HG02571 (cell line): ENCODE data around the gene C19orf85.
"Not testable (repeated sequence)": the region's sequence is repeated elsewhere in the genome, so short reads cannot be mapped to it uniquely, and the experiment has no call there.

Experiments
- ATAC-seq: cut with Tn5 transposase; IDR thresholded peaks from one replicate; pipeline ENCODE4 v1.9.1; 2021; ENCODE audit warnings: mild to moderate bottlenecking, moderate library complexity; ENCODE audit not compliant: unreplicated experiment

C19orf85 gene

DNA sequence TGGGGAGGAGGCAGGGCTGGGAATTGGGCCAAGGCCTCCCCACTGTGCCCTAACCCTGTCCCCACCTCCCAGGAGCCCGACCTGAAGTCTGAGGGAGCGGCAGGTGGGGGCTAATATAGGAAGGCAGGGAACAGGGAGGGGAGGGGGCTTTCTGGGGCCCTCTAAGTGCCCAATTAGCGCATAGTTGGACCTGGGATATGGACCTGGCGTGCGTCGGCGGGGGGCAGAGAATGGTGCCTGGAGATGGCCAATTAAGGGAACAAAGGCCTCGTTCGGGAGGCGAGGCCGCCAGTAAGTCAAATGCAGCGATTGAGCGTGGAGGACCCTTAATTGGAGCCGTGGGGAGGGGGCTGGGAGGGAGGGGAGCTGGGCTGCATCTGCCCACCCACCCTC is at the start of gene C19orf85:
TSS of gene C19orf85 (minus strand) at position 90 of the 393 bp plus-strand sequence. CDS start 197 bp downstream, outside the sequence.
- ATAC-seq = no peak

DNA sequence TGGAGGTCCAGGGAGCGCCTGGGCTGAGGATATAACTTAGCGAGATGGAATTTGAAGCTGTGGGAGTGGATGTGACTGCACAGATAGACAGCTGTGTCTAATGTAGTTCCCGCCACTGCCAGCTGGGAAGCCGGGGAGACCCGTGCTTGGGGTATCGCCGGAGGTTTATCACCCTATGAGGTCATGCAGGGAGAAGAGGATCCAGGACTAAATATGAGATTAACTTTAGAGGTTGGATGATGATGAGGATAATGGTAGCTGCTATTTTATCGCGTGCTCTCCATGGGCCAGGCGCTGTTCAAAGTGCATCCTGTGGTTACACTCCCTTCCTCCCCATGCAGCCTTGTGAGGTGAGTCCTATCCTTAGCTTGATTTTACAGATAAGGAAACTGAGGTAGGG is 43.6 kb upstream of the C19orf85 start:
- no peak for ATAC-seq

- no peak for ATAC-seq
These were observed 40.4 kb upstream of the C19orf85 start for GRCh38 chr19:55504981-55505380.

DNA sequence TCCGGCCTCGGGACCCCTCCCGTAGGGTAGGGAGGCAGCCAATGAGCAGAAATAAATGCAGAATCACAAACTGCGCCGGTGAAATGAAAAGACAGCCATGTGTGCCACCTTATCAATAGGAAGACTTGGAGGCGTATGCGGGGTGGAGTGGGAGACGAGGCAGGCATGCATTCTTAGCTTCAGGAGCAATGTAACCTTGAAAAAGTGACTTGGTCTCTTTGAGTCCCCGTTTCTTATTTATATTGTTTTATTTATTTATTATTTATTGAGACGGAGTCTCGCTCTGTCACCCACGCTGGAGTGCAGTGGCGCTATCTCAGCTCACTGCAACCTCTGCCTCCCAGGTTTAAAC is 39.7 kb upstream of the C19orf85 start:
- ATAC-seq = no peak

- ATAC-seq = peak; percentile 91
These were observed 39.1 kb upstream of the C19orf85 start for GRCh38 chr19:55503502-55504251.

- ATAC-seq = no peak
These were observed 38.6 kb upstream of the C19orf85 start for GRCh38 chr19:55503157-55503501.

DNA sequence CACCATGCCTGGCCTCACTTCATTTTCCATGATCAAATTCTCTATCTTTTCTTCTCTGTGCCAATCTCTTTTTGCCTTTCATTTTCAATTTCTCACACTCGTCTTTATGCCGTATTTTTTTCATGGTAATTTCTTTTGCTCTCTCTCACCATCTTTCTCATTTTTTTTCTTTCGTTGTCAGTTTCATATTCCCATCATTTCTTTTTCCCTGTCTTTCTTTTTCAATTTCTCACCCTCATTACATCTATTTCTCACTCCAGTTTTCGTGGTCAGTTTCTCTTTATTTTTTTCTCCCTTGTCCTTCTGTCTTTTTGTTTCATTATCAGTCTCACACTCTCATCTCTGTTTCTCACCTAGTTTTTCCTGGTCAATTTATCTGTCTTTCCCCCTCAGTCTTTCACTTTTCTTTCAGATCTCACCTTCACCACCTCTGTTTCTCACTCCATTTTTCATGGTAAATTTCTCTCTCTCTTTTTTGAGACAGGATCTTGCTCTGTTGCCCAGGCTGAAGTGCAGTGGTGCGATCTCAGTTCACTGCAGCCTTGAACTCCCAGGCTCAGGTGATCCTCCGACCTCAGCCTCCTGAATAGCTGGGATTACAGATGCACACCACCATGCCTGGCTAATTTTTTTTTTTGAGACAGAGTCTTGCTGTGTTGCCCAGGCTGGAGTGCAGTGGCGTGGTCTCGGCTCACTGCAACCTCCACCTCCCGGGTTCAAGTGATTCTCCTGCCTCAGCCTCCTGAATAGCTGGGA is 37.8 kb upstream of the C19orf85 start:
- ATAC-seq = no peak

DNA sequence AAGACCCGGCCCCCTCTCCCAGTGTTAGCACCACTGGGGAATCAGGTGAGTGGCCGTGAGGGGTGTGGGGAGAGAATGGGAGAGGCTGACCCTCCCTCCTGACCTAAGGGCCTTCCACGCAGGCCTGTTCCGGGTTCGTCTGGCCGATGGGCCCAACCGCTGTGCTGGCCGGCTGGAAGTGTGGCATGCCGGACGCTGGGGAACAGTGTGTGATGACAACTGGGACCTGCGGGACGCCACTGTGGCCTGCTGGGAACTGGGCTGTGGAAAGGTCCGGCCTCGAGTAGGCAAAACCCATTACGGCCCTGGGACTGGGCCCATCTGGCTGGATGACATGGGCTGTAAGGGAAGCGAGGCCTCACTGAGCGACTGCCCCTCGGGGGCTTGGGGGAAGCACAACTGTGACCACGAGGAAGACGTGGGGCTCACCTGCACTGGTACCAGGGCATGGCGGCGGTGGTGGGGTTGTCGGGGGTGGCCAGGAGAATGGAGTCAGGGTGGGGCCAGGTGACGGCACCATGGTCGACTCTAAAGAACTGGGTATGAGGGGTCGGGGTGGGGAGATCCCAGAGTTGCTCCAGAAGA is 35.9 kb upstream of the C19orf85 start:
- ATAC-seq = no peak

DNA sequence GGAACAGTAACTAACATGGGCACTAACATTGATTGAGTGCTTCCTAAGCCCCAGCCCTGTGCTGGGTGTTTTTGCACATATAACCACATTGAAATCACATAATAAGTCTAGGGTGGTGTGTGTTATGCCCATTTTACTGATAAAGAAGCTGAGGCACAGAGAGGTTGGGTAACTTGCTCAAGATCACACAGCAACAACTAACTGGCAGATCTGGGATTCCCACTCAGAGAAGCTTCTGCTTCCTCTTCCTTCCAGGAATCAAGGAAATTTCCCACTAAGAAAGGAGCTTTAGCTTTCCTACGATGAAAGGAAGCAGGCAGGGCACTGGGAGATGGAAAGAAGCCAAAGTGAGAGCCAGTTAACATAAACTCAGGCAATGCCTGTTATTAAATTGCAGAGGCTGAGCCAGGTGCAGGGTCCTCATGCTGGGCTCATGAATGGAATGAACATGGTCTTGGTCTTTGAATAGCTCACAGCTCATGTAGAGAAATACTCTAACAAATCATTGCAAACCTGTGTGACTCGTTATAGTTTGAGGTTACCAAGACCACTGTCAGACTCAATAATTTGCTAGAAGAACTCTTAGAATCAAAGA is 33.8 kb upstream of the C19orf85 start:
- no peak for ATAC-seq

DNA sequence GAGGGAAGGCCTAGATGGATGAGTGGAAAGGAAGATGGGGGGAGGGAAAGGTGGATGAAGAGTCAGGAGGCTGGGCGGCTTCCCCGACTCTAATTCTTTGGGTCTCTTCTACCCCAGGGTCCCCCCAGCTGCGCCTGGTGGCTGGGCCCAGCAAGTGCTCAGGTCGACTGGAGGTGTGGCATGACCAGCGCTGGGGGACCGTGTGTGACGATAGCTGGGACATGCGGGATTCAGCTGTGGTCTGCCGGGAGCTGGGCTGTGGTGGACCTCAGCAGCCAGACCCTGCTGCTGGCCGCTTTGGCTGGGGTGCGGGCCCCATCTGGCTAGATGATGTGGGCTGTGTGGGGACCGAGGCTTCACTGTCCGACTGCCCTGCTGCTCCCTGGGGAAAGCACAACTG is 33.2 kb upstream of the C19orf85 start:
- no peak for ATAC-seq

- ATAC-seq = not testable (repeated sequence)
These were observed 32.3 kb upstream of the C19orf85 start for GRCh38 chr19:55496820-55497219.

- no peak for ATAC-seq
These were observed 31.2 kb upstream of the C19orf85 start for GRCh38 chr19:55495646-55496349.

GRCh38 chr19:55494172-55494761 is 29.7 kb upstream of the C19orf85 start:
- no peak for ATAC-seq

DNA sequence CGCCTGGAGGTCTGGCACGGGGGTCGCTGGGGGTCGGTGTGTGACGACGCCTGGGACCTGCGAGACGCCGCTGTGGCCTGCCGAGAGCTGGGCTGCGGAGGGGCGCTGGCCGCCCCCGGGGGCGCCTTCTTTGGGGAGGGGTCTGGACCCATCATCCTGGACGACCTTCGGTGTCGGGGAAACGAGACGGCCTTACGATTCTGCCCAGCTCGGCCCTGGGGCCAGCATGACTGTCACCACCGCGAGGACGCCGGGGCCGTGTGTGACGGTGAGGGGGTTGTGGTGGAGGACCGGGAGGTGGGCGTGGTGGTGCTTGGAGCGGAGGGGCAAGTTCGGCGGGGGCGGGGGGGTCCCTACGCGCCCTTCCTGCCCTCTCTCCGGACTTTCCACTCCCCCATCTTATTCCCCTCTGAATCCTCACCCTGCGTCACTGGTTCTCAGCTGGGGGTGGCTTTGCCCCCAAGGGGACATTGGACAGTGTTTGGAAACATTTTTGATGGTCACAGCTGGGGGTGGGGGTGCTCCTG is 29.2 kb upstream of the C19orf85 start:
- ATAC-seq = no peak

GRCh38 chr19:55493052-55493644 is 28.6 kb upstream of the C19orf85 start:
- ATAC-seq = no peak

DNA sequence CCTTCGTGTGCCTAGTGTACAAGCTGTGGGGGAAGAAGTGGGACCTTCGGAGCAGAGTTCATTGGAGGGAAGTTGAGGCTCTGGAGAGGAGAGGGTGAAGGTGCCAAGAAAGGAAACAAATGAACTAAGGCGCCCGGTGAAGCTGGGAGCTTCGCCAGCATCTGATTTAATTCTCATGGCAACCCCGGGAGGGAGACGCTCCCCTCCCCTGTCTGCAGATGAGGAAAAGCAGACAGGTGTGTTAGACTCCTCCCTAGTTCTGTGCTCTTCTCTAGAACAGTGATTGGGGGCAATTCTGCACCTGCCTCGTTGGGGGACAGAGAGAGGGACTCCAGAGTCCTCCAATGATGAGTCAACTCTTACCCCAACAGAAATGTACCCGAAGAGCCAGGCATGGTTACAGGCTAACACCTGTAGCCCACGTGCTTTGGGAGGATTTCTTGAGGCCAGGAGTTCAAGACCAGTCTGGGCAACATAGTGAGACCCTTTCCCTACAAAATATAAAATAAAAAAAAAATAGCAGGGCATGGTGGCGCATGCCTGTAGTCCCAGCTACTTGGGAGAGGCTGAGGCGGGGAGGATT is 27.9 kb upstream of the C19orf85 start:
- ATAC-seq = no peak

DNA sequence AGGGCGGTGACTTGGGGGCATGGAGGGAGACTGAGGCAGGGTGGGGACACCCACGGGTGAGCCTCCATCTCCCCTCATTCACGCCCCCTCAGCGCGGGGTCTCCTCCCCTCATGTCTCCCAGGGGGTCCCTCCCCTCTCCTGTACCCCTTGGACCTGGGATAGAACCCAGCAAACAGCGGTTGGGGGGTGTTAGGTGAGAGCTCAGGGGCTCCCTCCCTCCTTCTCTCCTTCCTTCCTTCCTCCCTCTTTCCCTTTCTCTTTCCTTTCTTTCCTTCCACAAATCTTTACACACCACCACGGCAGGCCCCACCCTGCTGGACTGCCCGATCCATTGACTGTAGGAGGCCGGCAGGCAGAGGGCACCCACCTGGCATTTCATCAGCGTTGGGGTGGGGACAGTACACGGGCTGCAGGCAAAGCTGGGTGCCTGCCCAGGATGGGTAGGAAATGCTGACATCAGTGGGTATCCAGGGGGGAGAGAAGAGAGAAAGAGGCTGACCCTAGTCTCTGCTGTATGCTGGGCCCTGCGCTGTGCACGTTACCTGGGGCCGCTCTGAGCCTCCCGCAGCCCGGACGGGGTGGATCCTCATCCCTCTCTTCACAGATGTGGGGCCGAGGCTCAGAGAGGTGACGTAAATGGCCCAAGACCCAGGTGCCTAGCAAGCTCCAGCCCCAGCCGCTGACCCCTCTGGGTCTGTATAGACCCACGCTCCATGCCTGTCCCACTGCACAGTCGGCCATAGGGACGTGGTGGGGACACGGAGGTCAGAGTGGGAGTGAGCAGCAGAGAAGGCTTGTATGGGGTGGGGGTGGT is 27.2 kb upstream of the C19orf85 start:
- no peak for ATAC-seq

GRCh38 chr19:55490478-55491432 is 26.2 kb upstream of the C19orf85 start:
- ATAC-seq = no peak
